Vagina (tissue), 2 donors: ENCODE measurements around the gene ZPBP2.

Source experiments
- CTCF ChIP-seq, 3 experiments: fragments of 450-650 bp in 2 of 3; fragments of 200-600 bp in 1 of 3; sonication (generic) in 1 of 3; IDR thresholded peaks; one replicate each; pipeline ENCODE4 v1.5.1; 2017 to 2019; ENCODE audit warnings: antibody characterized with exemption in 3 of 3, mild to moderate bottlenecking in 2 of 3, moderate library complexity in 2 of 3
- POLR2A ChIP-seq, 2 donors: fragments of 450-650 bp; IDR thresholded peaks; one replicate each; pipeline ENCODE4 v1.6.1; 2017; ENCODE audit warnings: antibody characterized with exemption in 2 of 2, mild to moderate bottlenecking in 2 of 2, moderate library complexity in 2 of 2
- POLR2AphosphoS5 ChIP-seq, 2 donors: sonication (generic); formaldehyde crosslinking; IDR thresholded peaks; one replicate each; pipeline ENCODE4 v1.9.0; 2017; ENCODE audit warnings: antibody characterized with exemption in 2 of 2, mild to moderate bottlenecking in 2 of 2, low read depth in 1 of 2; ENCODE audit not compliant: insufficient read depth in 1 of 2

GRCh38 chr17:39899215-39899614 is 31.2 kb downstream of the ZPBP2 start:
- no peak for TF ChIP-seq CTCF (IDR thresholded peaks at IDR 0.05)
- no peak for TF ChIP-seq POLR2A (IDR thresholded peaks at IDR 0.05)
- TF ChIP-seq POLR2AphosphoS5 (IDR thresholded peaks at IDR 0.05; ENCODE audit: insufficient read depth in 1 of 2, low read depth in 1 of 2) = no peak
